Testis (tissue), 3 donors: ENCODE measurements around the gene COPS2. TPM values are rescaled to one million over a fixed set of nuclear protein-coding genes. Genes with fewer than 3 reads are reported as not detected.
"Not testable (repeated sequence)": the region's sequence is repeated elsewhere in the genome, so short reads cannot be mapped to it uniquely, and the experiment has no call there.

ENCODE experiments used
- DNase-seq: peaks from one replicate; pipeline ENCODE4 v3.0.0-alpha.2; 2019
- H3K27ac ChIP-seq, 2 donors: fragments of 200-600 bp; sonication (generic); one replicate each; pipeline ENCODE4 v1.5.1; 2019
- H3K27me3 ChIP-seq: fragments of 200-600 bp; sonication (generic); one replicate; pipeline ENCODE4 v1.5.1; 2019
- H3K36me3 ChIP-seq: fragments of 200-600 bp; sonication (generic); one replicate; pipeline ENCODE4 v1.5.1; 2017; ENCODE audit warnings: low read depth; ENCODE audit errors: missing control alignments
- H3K4me1 ChIP-seq: fragments of 200-600 bp; sonication (generic); one replicate; pipeline ENCODE4 v1.5.1; 2019
- H3K4me3 ChIP-seq, 2 donors: fragments of 200-600 bp; sonication (generic); one replicate each; pipeline ENCODE4 v1.5.1; 2017 to 2019
- H3K9me3 ChIP-seq: fragments of 200-600 bp; sonication (generic); one replicate; pipeline ENCODE4 v1.5.1; 2017
- POLR2A ChIP-seq: fragments of 450-650 bp; IDR thresholded peaks from one replicate; pipeline ENCODE4 v1.6.1; 2017; ENCODE audit warnings: antibody characterized with exemption, mild to moderate bottlenecking, moderate library complexity
- WGBS, 2 donors: methylation state at CpG; one replicate each; pipeline ENCODE4 v1.1.5; 2018; 5-methylcytosine and 5-hydroxymethylcytosine counted together
- intact Hi-C: fragments of 100-400 bp; cut with DNase I; formaldehyde crosslinking; loops from one replicate; pipeline ENCODE4 v1.15.1; 2023; ENCODE audit warnings: low total_unique reads
- microRNA-seq, 2 donors: library from miRNA; unstranded; fragments of <30 nt; microRNA quantifications; one replicate each; pipeline ENCODE4, GENCODE V29; 2016; ENCODE audit warnings: borderline number of aligned reads in 2 of 2, borderline replicate concordance in 1 of 2
- polyA plus RNA-seq: library from polyadenylated mRNA; stranded (reverse); fragments of 350-450 nt; fragmentation: Illumina TruSeq; extraction: RNeasy Lipid Tissue Mini Kit (QIAGEN cat#74804); gene quantifications from one replicate; pipeline ENCODE4 v1.2.3, GENCODE V29; 2014; ENCODE audit warnings: low read depth, low replicate concordance; ENCODE audit not compliant: insufficient read depth
- small RNA-seq, 2 donors: library from RNA; depleted of rRNA; stranded (forward); fragments of <200 nt; gene quantifications; one replicate each; pipeline ENCODE3, GENCODE V24; 2016
- total RNA-seq, 2 donors: library from RNA; depleted of rRNA; stranded (reverse); fragments of >200 nt; gene quantifications; one replicate each; pipeline ENCODE4 v1.2.3, GENCODE V29; 2016
- TF ChIP-seq, protein P1 (sequence below), 3 experiments: fragments of 450-650 bp in 2 of 3; fragments of 200-600 bp in 1 of 3; sonication (generic) in 1 of 3; IDR thresholded peaks; one replicate each; pipeline ENCODE4 v1.5.1; 2016 to 2019; ENCODE audit warnings: antibody characterized with exemption in 3 of 3, mild to moderate bottlenecking in 2 of 3, moderate library complexity in 1 of 3

The COPS2 gene
- total and polyA plus RNA-seq, 3 donors from 2014 or later: 55.4 to 65.0 (median 62.4) TPM

DNA sequence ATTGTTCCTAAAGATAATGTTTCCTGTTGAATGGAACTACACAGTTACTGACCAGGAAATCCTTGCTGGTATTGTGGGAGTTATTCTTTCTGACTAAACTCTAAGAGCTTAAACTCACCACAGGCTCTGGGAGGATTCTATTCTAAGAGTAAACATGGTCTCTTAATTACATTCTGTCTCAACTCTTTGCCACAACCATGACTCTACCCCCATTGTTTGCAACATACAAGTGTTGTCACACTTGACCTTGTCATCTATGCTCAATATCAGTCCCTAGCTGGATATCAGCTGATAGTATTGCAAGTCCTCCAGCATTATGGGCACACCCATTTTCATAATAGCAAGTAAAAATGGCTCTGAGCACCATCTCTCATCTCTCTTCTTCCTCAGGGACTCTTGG, 79.5 kb downstream of the COPS2 start:
- no peak overlapping the region for H3K27ac ChIP-seq
- intact Hi-C loops: no loop called here

DNA sequence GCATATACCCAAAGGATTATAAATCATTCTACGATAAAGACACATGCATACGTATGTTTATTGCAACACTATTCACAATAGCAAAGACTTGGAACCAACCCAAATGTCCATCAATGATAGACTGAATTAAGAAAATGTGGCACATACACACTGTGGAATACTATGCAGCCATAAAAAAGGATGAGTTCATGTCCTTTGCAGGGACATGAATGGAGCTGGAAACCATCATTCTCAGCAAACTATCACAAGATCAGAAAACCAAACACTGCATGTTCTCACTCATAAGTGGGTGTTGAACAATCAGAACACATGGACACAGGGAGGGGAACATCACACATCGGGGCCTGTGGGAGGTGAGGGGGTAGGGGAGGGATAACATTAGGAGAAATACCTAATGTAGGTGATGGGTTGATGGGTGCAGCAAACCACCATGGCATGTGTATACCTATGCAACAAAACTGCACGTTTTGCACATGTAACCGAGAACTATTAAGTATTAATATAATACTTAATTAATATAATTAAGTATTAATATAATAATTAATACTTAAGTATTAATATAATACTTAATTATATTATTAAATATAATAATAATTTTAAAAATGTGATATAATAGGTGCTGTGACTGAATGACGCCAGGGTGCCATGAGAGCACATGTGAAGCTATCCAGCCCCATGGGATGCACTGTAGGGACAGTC, 80.7 kb downstream of the COPS2 start:
- H3K9me3 ChIP-seq, H3K4me3 ChIP-seq, DNase-seq, H3K4me1 ChIP-seq, H3K36me3 ChIP-seq, H3K27me3 ChIP-seq, H3K27ac ChIP-seq, intact Hi-C loops: not testable (repeated sequence)
- 86 to 87% methylated on average over 6 of the region's 6 CpGs for WGBS, 2 donors

More for the DNA sequence above, 79.5 kb downstream of the COPS2 start:
- H3K27me3 ChIP-seq: no peaks in the 10 kb centered on the region
- no peaks in the 10 kb centered on the region for H3K4me1 ChIP-seq
- no peaks in the 10 kb centered on the region for H3K9me3 ChIP-seq
- TF ChIP-seq, protein P1, sequence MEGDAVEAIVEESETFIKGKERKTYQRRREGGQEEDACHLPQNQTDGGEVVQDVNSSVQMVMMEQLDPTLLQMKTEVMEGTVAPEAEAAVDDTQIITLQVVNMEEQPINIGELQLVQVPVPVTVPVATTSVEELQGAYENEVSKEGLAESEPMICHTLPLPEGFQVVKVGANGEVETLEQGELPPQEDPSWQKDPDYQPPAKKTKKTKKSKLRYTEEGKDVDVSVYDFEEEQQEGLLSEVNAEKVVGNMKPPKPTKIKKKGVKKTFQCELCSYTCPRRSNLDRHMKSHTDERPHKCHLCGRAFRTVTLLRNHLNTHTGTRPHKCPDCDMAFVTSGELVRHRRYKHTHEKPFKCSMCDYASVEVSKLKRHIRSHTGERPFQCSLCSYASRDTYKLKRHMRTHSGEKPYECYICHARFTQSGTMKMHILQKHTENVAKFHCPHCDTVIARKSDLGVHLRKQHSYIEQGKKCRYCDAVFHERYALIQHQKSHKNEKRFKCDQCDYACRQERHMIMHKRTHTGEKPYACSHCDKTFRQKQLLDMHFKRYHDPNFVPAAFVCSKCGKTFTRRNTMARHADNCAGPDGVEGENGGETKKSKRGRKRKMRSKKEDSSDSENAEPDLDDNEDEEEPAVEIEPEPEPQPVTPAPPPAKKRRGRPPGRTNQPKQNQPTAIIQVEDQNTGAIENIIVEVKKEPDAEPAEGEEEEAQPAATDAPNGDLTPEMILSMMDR (IDR thresholded peaks at IDR 0.05): no peak
- TF ChIP-seq POLR2A: no peak
- H3K4me3 ChIP-seq: no peak overlapping the region
- H3K36me3 ChIP-seq: no peaks in the 10 kb centered on the region
- no peak for DNase-seq

Small RNA genes lying within 50 kb of the gene (microRNA-seq; reads per million reads assigned to microRNA genes)
- gene MIR4716: 0 reads per million in 2 donors

Small RNA genes lying within 50 kb of the gene (small RNA-seq; reads per million reads assigned to genes)
- gene MIR4716 (0 reads per million in 2 donors), gene RF00019 (0 reads per million in 2 donors), gene RN7SL307P (0 reads per million in 2 donors)

Other genes with a start within 250 kb of the COPS2 start
- 10 to 100 TPM; 52.0 to 70.4 TPM for gene SHC4, start 191.7 kb downstream of the COPS2 start, total RNA-seq
- gene SHC4, start 191.7 kb downstream of the COPS2 start, polyA plus RNA-seq: 22.7 TPM
- 10 to 100 TPM; 53.6 to 76.1 TPM for gene SECISBP2L, start 109.2 kb downstream of the COPS2 start, total RNA-seq
- gene SECISBP2L, start 109.2 kb downstream of the COPS2 start, polyA plus RNA-seq: 29.2 TPM
- 10 to 100 TPM; 25.6 to 29.9 TPM for gene GALK2, start 14.6 kb upstream of the COPS2 start, total RNA-seq
- gene GALK2, start 14.6 kb upstream of the COPS2 start, polyA plus RNA-seq: 21.8 TPM